Liver (tissue), 9 donors: ENCODE data around the gene TMEM179. TPM values are rescaled to one million over a fixed set of nuclear protein-coding genes. Genes with fewer than 3 reads are reported as not detected.

Experiments
- DNase-seq: peaks from one replicate; pipeline ENCODE4 v3.0.0-alpha.2; 2017; ENCODE audit warnings: low spot score
- H3K27ac ChIP-seq, 2 donors: one replicate each; pipeline ENCODE4 v1.7.0; 2013; ENCODE audit warnings: inconsistent platforms in 2 of 2, low read length in 2 of 2, control low read depth in 1 of 2, low read depth in 1 of 2, mild to moderate bottlenecking in 1 of 2
- H3K27me3 ChIP-seq, 4 donors: one replicate each; pipeline versions ENCODE4 v1.6.1 to v1.7.0; 2013; ENCODE audit warnings: low read length in 3 of 4, inconsistent platforms in 1 of 4, mild to moderate bottlenecking in 1 of 4, moderate library complexity in 1 of 4; ENCODE audit not compliant: control insufficient read depth in 4 of 4, insufficient read depth in 4 of 4
- H3K36me3 ChIP-seq, 4 donors: one replicate each; pipeline versions ENCODE4 v1.6.1 to v1.7.0; 2013; ENCODE audit warnings: low read length in 3 of 4, mild to moderate bottlenecking in 3 of 4, low read depth in 1 of 4, moderate library complexity in 1 of 4; ENCODE audit not compliant: control insufficient read depth in 4 of 4, insufficient read depth in 3 of 4
- H3K4me1 ChIP-seq, 4 donors: one replicate each; pipeline versions ENCODE4 v1.6.1 to v1.7.0; 2013; ENCODE audit warnings: low read length in 3 of 4, mild to moderate bottlenecking in 3 of 4, moderate library complexity in 1 of 4; ENCODE audit not compliant: control insufficient read depth in 4 of 4, insufficient read depth in 4 of 4
- H3K4me3 ChIP-seq, 3 donors: one replicate each; pipeline versions ENCODE4 v1.6.1 to v1.7.0; 2013; ENCODE audit warnings: low read length in 3 of 3, control low read depth in 1 of 3, low read depth in 1 of 3, mild to moderate bottlenecking in 1 of 3
- H3K9ac ChIP-seq, 2 donors: one replicate each; pipeline ENCODE4 v1.7.0; 2013; ENCODE audit warnings: low read length in 2 of 2, mild to moderate bottlenecking in 2 of 2, moderate library complexity in 2 of 2, control low read depth in 1 of 2, low read depth in 1 of 2
- H3K9me3 ChIP-seq, 4 donors: one replicate each; pipeline versions ENCODE4 v1.6.1 to v1.7.0; 2013; ENCODE audit warnings: low read length in 3 of 4; ENCODE audit not compliant: control insufficient read depth in 4 of 4
- EGR1 ChIP-seq, 2 donors: IDR thresholded peaks; 2 replicates each; pipeline ENCODE4 v1.6.1; 2016 to 2018; ENCODE audit warnings: antibody characterized with exemption in 2 of 2, low read depth in 2 of 2
- FOXA1 ChIP-seq: IDR thresholded peaks from 2 replicates; pipeline ENCODE4 v1.6.1; 2016; ENCODE audit warnings: antibody characterized with exemption
- FOXA2 ChIP-seq: IDR thresholded peaks from 2 replicates; pipeline ENCODE4 v1.6.1; 2016; ENCODE audit warnings: antibody characterized with exemption
- GABPA ChIP-seq, 2 donors: IDR thresholded peaks in 1 of 2; conservative IDR thresholded peaks in 1 of 2; 2 replicates each; pipeline ENCODE4 v1.6.1; 2016; ENCODE audit warnings: antibody characterized with exemption in 2 of 2, mild to moderate bottlenecking in 1 of 2, moderate library complexity in 1 of 2
- HNF4A ChIP-seq, 2 donors: conservative IDR thresholded peaks; 2 replicates each; pipeline ENCODE4 v1.6.1; 2016; ENCODE audit warnings: antibody characterized with exemption in 2 of 2, mild to moderate bottlenecking in 2 of 2
- HNF4G ChIP-seq: IDR thresholded peaks from 2 replicates; pipeline ENCODE4 v1.6.1; 2016; ENCODE audit warnings: antibody characterized with exemption
- JUND ChIP-seq, 2 donors: IDR thresholded peaks; 2 replicates each; pipeline ENCODE4 v1.6.1; 2016; ENCODE audit warnings: antibody characterized with exemption in 2 of 2
- NR2F2 ChIP-seq: IDR thresholded peaks from 2 replicates; pipeline ENCODE4 v1.6.1; 2016; ENCODE audit warnings: antibody characterized with exemption
- RAD21 ChIP-seq, 2 donors: IDR thresholded peaks; 2 replicates each; pipeline ENCODE4 v1.6.1; 2016; ENCODE audit warnings: antibody characterized with exemption in 2 of 2, mild to moderate bottlenecking in 2 of 2
- RXRA ChIP-seq, 2 donors: IDR thresholded peaks; 2 replicates each; pipeline ENCODE4 v1.6.1; 2017 to 2018; ENCODE audit warnings: antibody characterized with exemption in 2 of 2, mild to moderate bottlenecking in 1 of 2
- TAF1 ChIP-seq: conservative IDR thresholded peaks from 2 replicates; pipeline ENCODE4 v1.6.1; 2016; ENCODE audit warnings: antibody characterized with exemption, mild to moderate bottlenecking
- YY1 ChIP-seq: IDR thresholded peaks from 2 replicates; pipeline ENCODE4 v1.6.1; 2016; ENCODE audit warnings: antibody characterized with exemption, mild to moderate bottlenecking
- WGBS: extraction: QIAGEN DNeasy Blood & Tissue Kit; methylation state at CpG from one replicate; pipeline ENCODE4 v1.1.7; 2013; 5-methylcytosine and 5-hydroxymethylcytosine counted together
- polyA plus RNA-seq, 2 donors: library from polyadenylated mRNA; stranded (reverse) in 1 of 2; unstranded in 1 of 2; fragments of 200-250 nt in 1 of 2; fragments of >200 nt in 1 of 2; fragmentation: Nextera tagmentation in 1 of 2; extraction: Ambion mirVana in 1 of 2; gene quantifications; one replicate each; pipeline versions ENCODE4 v1.2.1 to v1.2.3, GENCODE V29; 2013 to 2015
- total RNA-seq, 2 donors: library from RNA; depleted of rRNA; stranded (reverse); fragments of >200 nt; gene quantifications; one replicate each; pipeline ENCODE4 v1.2.3, GENCODE V29; 2014
- TF ChIP-seq, protein P1 (sequence below): IDR thresholded peaks from 2 replicates; pipeline ENCODE4 v1.6.1; 2016; ENCODE audit warnings: antibody characterized with exemption, mild to moderate bottlenecking
- TF ChIP-seq, protein P2 (sequence below): fragments of 150-350 bp; IDR thresholded peaks from 2 replicates; pipeline ENCODE4 v1.5.1; 2017; ENCODE audit warnings: improper control_type of control experiment, low read depth, low read length; ENCODE audit not compliant: missing input control
- TF ChIP-seq, protein P3 (sequence below): IDR thresholded peaks from 2 replicates; pipeline ENCODE4 v1.6.1; 2016; ENCODE audit warnings: antibody characterized with exemption
- TF ChIP-seq, protein P4 (sequence below): IDR thresholded peaks from 2 replicates; pipeline ENCODE4 v1.6.1; 2016; ENCODE audit warnings: antibody characterized with exemption
- donor health status: healthy.
- donor health status: healthy.
- donor health status: healthy.
- donor health status: healthy.
- donor health status: healthy.

Gene TMEM179
- total and polyA plus RNA-seq, 4 donors = 0.12 to 0.37 TPM; not detected in 2

DNA sequence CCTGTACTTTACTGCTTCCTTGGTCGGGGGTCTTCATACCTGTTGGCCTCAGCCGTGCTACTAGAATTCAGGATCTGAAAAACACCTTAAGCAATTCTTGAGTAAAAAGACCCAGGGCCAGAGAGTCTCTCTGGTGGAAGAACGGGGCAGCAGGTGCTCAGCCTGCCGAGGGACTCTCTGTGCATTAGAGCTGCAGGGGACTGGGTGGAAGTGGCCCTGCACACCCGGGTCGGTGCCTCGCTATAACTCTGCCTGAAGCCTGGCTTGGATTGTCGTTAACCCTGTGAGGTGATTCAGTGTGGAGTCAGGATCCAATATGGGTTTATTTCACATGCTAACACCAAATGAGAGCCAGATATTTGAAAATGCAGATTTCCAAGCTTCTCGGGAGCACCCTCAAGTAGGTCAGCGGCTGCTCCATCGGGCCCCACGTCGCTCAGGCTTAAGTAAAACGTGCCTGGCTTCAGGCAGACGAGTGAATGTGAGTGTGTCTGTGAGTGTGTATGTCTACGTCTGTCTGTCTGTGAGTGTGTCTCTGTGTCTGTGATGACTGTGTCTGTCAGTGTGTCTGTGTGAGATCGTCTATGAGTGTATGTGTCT, 60.1 kb downstream of the TMEM179 start:
- no peak for TF ChIP-seq JUND (IDR thresholded peaks at IDR 0.05)
- TF ChIP-seq NR2F2 = no peak
- TF ChIP-seq RAD21 (IDR thresholded peaks at IDR 0.05) = no peak
- TF ChIP-seq GABPA (IDR thresholded peaks at IDR 0.05 in 1 of 2, conservative IDR thresholded peaks at IDR 0.05 in 1 of 2) = no peak
- TF ChIP-seq RXRA (IDR thresholded peaks at IDR 0.05) = no peak
- no peak for TF ChIP-seq YY1
- no peak for TF ChIP-seq HNF4G
- TF ChIP-seq, protein P1, sequence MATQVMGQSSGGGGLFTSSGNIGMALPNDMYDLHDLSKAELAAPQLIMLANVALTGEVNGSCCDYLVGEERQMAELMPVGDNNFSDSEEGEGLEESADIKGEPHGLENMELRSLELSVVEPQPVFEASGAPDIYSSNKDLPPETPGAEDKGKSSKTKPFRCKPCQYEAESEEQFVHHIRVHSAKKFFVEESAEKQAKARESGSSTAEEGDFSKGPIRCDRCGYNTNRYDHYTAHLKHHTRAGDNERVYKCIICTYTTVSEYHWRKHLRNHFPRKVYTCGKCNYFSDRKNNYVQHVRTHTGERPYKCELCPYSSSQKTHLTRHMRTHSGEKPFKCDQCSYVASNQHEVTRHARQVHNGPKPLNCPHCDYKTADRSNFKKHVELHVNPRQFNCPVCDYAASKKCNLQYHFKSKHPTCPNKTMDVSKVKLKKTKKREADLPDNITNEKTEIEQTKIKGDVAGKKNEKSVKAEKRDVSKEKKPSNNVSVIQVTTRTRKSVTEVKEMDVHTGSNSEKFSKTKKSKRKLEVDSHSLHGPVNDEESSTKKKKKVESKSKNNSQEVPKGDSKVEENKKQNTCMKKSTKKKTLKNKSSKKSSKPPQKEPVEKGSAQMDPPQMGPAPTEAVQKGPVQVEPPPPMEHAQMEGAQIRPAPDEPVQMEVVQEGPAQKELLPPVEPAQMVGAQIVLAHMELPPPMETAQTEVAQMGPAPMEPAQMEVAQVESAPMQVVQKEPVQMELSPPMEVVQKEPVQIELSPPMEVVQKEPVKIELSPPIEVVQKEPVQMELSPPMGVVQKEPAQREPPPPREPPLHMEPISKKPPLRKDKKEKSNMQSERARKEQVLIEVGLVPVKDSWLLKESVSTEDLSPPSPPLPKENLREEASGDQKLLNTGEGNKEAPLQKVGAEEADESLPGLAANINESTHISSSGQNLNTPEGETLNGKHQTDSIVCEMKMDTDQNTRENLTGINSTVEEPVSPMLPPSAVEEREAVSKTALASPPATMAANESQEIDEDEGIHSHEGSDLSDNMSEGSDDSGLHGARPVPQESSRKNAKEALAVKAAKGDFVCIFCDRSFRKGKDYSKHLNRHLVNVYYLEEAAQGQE = no peak
- no peak for TF ChIP-seq FOXA1
- TF ChIP-seq, protein P2, sequence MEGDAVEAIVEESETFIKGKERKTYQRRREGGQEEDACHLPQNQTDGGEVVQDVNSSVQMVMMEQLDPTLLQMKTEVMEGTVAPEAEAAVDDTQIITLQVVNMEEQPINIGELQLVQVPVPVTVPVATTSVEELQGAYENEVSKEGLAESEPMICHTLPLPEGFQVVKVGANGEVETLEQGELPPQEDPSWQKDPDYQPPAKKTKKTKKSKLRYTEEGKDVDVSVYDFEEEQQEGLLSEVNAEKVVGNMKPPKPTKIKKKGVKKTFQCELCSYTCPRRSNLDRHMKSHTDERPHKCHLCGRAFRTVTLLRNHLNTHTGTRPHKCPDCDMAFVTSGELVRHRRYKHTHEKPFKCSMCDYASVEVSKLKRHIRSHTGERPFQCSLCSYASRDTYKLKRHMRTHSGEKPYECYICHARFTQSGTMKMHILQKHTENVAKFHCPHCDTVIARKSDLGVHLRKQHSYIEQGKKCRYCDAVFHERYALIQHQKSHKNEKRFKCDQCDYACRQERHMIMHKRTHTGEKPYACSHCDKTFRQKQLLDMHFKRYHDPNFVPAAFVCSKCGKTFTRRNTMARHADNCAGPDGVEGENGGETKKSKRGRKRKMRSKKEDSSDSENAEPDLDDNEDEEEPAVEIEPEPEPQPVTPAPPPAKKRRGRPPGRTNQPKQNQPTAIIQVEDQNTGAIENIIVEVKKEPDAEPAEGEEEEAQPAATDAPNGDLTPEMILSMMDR = no peak
- TF ChIP-seq, protein P3, sequence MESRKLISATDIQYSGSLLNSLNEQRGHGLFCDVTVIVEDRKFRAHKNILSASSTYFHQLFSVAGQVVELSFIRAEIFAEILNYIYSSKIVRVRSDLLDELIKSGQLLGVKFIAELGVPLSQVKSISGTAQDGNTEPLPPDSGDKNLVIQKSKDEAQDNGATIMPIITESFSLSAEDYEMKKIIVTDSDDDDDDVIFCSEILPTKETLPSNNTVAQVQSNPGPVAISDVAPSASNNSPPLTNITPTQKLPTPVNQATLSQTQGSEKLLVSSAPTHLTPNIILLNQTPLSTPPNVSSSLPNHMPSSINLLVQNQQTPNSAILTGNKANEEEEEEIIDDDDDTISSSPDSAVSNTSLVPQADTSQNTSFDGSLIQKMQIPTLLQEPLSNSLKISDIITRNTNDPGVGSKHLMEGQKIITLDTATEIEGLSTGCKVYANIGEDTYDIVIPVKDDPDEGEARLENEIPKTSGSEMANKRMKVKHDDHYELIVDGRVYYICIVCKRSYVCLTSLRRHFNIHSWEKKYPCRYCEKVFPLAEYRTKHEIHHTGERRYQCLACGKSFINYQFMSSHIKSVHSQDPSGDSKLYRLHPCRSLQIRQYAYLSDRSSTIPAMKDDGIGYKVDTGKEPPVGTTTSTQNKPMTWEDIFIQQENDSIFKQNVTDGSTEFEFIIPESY = no peak
- WGBS = 60% methylated on average over 17 of the region's 17 CpGs
- Histone ChIP-seq H3K27me3 (peaks cover 0 to 10% (median 2%) of the 10 kb centered on the region in 4 donors), H3K4me3 (no peak overlapping the region), H3K4me1 (no peaks in the 10 kb centered on the region), H3K27ac (no peak overlapping the region), H3K36me3 (no peaks in the 10 kb centered on the region), H3K9me3 (no peaks in the 10 kb centered on the region), H3K9ac (no peak overlapping the region)
- DNase-seq = no peak

DNA sequence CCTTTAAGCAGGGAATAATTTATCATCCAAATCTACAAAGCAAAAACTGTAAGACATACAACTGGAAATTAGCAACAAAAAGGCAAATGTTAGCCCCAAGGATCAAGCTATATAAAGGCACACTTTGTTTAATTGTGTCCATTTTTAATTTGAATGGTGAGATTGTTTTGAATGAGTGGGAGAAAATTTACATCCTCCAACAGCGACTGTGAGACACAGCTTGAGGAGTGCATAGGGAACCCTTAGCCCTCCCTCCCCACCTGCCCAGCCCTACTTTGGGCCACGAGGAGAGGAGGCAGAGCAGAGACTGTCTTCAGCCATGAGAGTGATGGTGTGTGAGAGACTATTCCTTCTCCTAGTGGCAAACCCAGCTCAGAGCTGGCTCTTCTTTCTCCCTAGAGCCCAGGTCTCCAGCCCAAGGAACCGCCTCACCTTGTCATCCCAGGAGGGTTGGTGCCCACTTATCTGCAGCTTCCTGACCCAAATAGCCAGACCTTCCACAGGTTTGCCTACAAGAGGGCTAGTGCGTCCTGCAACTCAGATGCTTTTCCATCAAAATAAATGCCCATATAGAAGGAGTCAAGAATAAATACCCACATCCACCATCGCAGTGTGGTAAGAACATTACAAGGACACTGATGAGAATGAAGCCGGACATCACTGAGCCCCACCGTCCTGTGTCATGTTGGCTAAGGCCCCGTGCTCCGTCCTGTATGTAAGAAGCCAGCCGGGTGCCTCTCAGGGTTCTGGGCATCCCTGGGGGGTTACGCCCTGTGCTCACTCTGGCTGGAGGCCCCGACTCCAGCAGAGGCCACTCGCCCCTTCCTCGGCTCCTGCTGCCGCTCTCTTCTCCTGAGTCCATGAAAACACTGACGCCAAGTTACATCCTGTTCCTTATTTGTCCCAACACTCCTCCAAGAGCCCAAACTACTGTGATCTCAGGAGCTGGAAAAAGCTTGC, 61.4 kb downstream of the TMEM179 start:
- H3K36me3 ChIP-seq = no peaks in the 10 kb centered on the region
- no peak for DNase-seq
- no peak overlapping the region for H3K27ac ChIP-seq
- TF ChIP-seq YY1 = no peak
- TF ChIP-seq, protein P3 = no peak
- TF ChIP-seq JUND (IDR thresholded peaks at IDR 0.05) = no peak
- no peak for TF ChIP-seq HNF4A (conservative IDR thresholded peaks at IDR 0.05)
- TF ChIP-seq, protein P4, sequence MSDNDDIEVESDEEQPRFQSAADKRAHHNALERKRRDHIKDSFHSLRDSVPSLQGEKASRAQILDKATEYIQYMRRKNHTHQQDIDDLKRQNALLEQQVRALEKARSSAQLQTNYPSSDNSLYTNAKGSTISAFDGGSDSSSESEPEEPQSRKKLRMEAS = no peak
- TF ChIP-seq HNF4G = no peak
- TF ChIP-seq TAF1 = no peak
- TF ChIP-seq FOXA2 = no peak
- TF ChIP-seq RAD21 (IDR thresholded peaks at IDR 0.05) = no peak
- no peak for TF ChIP-seq EGR1 (IDR thresholded peaks at IDR 0.05; ENCODE audit: low read depth in 2 of 2)
- WGBS = 79% methylated on average over 16 of the region's 16 CpGs
- H3K9ac ChIP-seq = no peak overlapping the region
- no peaks in the 10 kb centered on the region for H3K4me1 ChIP-seq
- H3K27me3 ChIP-seq = peaks cover 0 to 7% (median 2%) of the 10 kb centered on the region in 4 donors
- no peaks in the 10 kb centered on the region for H3K9me3 ChIP-seq
- no peak overlapping the region for H3K4me3 ChIP-seq
